Neural cell (in vitro differentiated cells): ENCODE results near the gene GPS1. TPM values are rescaled to one million over a fixed set of nuclear protein-coding genes. Genes with fewer than 3 reads are reported as not detected.
A peak's percentile ranks its signal among the peaks of the same experiment; 100 is the strongest.

ENCODE experiments used
- H2AFZ ChIP-seq: fragments of 200-600, 300-800 bp; sonication (generic), shearing (Covaris generic); 2 replicates; pipeline ENCODE4 v1.6.0; 2014; ENCODE audit warnings: low read depth, mild to moderate bottlenecking, antibody characterized with exemption, low read length, moderate library complexity
- H3F3A ChIP-seq: fragments of 200-600 bp; shearing (Covaris generic); 2 replicates; pipeline ENCODE4 v1.6.1; 2016; ENCODE audit warnings: mild to moderate bottlenecking, moderate library complexity, mixed read lengths, antibody characterized with exemption, low read length; ENCODE audit not compliant: insufficient read depth, poor library complexity, severe bottlenecking
- H3K27ac ChIP-seq: fragments of 200-600, 300-800 bp; sonication (generic), shearing (Covaris generic); 2 replicates; pipeline ENCODE4 v1.5.1; 2014; ENCODE audit warnings: mild to moderate bottlenecking, low read length, moderate library complexity
- H3K27me3 ChIP-seq: fragments of 300-800, 200-600 bp; sonication (generic), shearing (Covaris generic); 2 replicates; pipeline ENCODE4 v1.6.0; 2014; ENCODE audit warnings: mild to moderate bottlenecking, low read depth, low read length, moderate library complexity; ENCODE audit not compliant: insufficient read depth
- H3K36me3 ChIP-seq: fragments of 300-800, 200-600 bp; sonication (generic), shearing (Covaris generic); 2 replicates; pipeline ENCODE4 v1.5.1; 2014; ENCODE audit warnings: mild to moderate bottlenecking, antibody characterized with exemption, low read length, moderate library complexity; ENCODE audit not compliant: insufficient read depth
- H3K4me2 ChIP-seq: fragments of 300-800, 200-600 bp; sonication (generic), shearing (Covaris generic); 2 replicates; pipeline ENCODE4 v1.6.0; 2014; ENCODE audit warnings: mild to moderate bottlenecking, low read length
- H3K4me3 ChIP-seq: fragments of 300-800, 200-600 bp; sonication (generic), shearing (Covaris generic); 2 replicates; pipeline ENCODE4 v1.5.1; 2014; ENCODE audit warnings: mild to moderate bottlenecking, low read length, moderate library complexity
- H3K79me2 ChIP-seq: fragments of 200-600 bp; shearing (Covaris generic); replicated peaks from 2 replicates; pipeline ENCODE4 v1.6.0; 2014; ENCODE audit warnings: mild to moderate bottlenecking, low read length, moderate library complexity; ENCODE audit not compliant: insufficient read depth
- H3K9ac ChIP-seq: fragments of 300-800, 200-600 bp; sonication (generic), shearing (Covaris generic); 2 replicates; pipeline ENCODE4 v1.6.1; 2016; ENCODE audit warnings: mild to moderate bottlenecking, low read length, mixed read lengths
- H3K9me2 ChIP-seq: fragments of 200-600 bp; shearing (Covaris generic); 2 replicates; pipeline ENCODE4 v1.6.1; 2016; ENCODE audit warnings: mild to moderate bottlenecking, low read length, mixed read lengths; ENCODE audit not compliant: insufficient read depth
- H3K9me3 ChIP-seq: fragments of 200-600, 300-800 bp; sonication (generic), shearing (Covaris generic); 2 replicates; pipeline ENCODE4 v1.6.1; 2016; ENCODE audit warnings: mild to moderate bottlenecking, mixed run types, low read length, moderate library complexity, mixed read lengths
- H4K20me1 ChIP-seq: fragments of 200-600 bp; shearing (Covaris generic); 2 replicates; pipeline ENCODE4 v1.6.1; 2016; ENCODE audit warnings: mild to moderate bottlenecking, mixed run types; ENCODE audit not compliant: insufficient read depth
- EP300 ChIP-seq: fragments of 450-650 bp; conservative IDR thresholded peaks from 2 replicates; pipeline ENCODE4 v1.6.1; 2014; ENCODE audit warnings: antibody characterized with exemption, mild to moderate bottlenecking, moderate library complexity; ENCODE audit not compliant: poor library complexity, severe bottlenecking
- EZH2 ChIP-seq: fragments of 200-600, 300-800 bp; shearing (Covaris generic), sonication (generic); IDR thresholded peaks from 2 replicates; pipeline ENCODE4 v1.6.1; 2014; ENCODE audit warnings: antibody characterized with exemption, low read length, borderline replicate concordance, mild to moderate bottlenecking; ENCODE audit not compliant: insufficient read depth, poor library complexity, severe bottlenecking
- MXI1 ChIP-seq: fragments of 450-650 bp; conservative IDR thresholded peaks from 2 replicates; pipeline ENCODE4 v1.6.1; 2014; ENCODE audit warnings: antibody characterized with exemption, mild to moderate bottlenecking; ENCODE audit not compliant: poor library complexity, severe bottlenecking
- POLR2AphosphoS5 ChIP-seq: IDR thresholded peaks from 2 replicates; pipeline ENCODE4 v1.6.1; 2012
- RAD21 ChIP-seq: fragments of 450-650 bp; conservative IDR thresholded peaks from 2 replicates; pipeline ENCODE4 v1.6.1; 2014; ENCODE audit warnings: antibody characterized with exemption, mild to moderate bottlenecking, moderate library complexity
- SMC3 ChIP-seq: fragments of 450-650 bp; conservative IDR thresholded peaks from 2 replicates; pipeline ENCODE4 v1.6.1; 2014; ENCODE audit warnings: antibody characterized with exemption, mild to moderate bottlenecking, moderate library complexity; ENCODE audit not compliant: poor library complexity
- TAF1 ChIP-seq: IDR thresholded peaks from 2 replicates; pipeline ENCODE4 v1.6.1; 2012; ENCODE audit warnings: low read depth
- polyA plus RNA-seq: library from polyadenylated mRNA; depleted of rRNA; stranded (reverse); fragments of >200 nt; gene quantifications from 2 replicates; pipeline ENCODE4 v1.2.3, GENCODE V29; 2014
- TF ChIP-seq, protein P1 (sequence below): fragments of 450-650 bp; IDR thresholded peaks from 2 replicates; pipeline ENCODE4 v1.5.1; 2014; ENCODE audit warnings: antibody characterized with exemption, mild to moderate bottlenecking, moderate library complexity; ENCODE audit not compliant: poor library complexity, severe bottlenecking
- TF ChIP-seq, protein P2 (sequence below): IDR thresholded peaks from 2 replicates; pipeline ENCODE4 v1.6.1; 2012; ENCODE audit warnings: borderline replicate concordance

The GPS1 gene
- polyA plus RNA-seq, 1 donor from 2014 or later, result 170 TPM

DNA sequence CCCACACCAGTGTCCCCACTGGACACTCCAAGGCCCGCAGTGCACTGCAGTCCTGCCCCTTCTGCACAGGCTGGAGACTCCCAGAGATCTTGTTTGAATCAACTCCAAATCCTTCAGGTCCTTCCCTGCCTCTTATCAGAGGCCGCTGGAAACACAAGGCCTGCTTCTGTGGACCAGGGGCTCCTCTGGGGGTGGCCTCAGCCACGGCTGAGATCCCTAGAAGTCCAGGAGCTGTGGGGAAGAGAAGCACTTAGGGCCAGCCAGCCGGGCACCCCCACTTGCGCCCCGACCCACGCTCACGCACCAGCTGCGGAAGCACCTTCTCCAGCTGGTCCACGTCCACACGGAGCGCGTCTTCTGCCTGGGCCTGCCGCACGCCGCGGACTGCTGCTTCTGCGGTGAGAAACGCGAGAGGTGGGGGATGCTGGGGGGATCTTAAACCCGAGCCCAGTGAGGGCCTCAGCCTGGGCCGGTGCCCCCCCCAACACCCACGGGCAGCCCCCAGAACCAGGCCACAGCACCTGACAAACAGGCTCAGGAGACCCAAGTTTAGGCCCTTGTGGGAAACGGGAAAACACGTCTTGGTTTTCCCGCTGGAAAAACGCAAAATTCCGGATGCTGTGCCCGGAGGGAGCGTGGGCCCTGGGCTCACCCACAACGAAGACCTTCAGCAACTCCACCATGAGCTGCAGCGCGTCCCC is 32.6 kb upstream of the GPS1 start:
- no peaks in the 10 kb centered on the region for H3K9me2 ChIP-seq
- H3K36me3 ChIP-seq, result no peaks in the 10 kb centered on the region
- H4K20me1 ChIP-seq, result no peaks in the 10 kb centered on the region
- peaks cover 11% of the 10 kb centered on the region for H3K79me2 ChIP-seq
- TF ChIP-seq EZH2 (no peak), SMC3 (no peak), POLR2AphosphoS5 (no peak), TAF1 (no peak), RAD21 (no peak)
- TF ChIP-seq, protein P1, sequence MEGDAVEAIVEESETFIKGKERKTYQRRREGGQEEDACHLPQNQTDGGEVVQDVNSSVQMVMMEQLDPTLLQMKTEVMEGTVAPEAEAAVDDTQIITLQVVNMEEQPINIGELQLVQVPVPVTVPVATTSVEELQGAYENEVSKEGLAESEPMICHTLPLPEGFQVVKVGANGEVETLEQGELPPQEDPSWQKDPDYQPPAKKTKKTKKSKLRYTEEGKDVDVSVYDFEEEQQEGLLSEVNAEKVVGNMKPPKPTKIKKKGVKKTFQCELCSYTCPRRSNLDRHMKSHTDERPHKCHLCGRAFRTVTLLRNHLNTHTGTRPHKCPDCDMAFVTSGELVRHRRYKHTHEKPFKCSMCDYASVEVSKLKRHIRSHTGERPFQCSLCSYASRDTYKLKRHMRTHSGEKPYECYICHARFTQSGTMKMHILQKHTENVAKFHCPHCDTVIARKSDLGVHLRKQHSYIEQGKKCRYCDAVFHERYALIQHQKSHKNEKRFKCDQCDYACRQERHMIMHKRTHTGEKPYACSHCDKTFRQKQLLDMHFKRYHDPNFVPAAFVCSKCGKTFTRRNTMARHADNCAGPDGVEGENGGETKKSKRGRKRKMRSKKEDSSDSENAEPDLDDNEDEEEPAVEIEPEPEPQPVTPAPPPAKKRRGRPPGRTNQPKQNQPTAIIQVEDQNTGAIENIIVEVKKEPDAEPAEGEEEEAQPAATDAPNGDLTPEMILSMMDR, result no peak
- no peak overlapping the region for H3K4me3 ChIP-seq
- no peak overlapping the region for H3K27ac ChIP-seq
- H3K9me3 ChIP-seq, result no peaks in the 10 kb centered on the region
- H2AFZ ChIP-seq, result no peak overlapping the region
- H3K4me2 ChIP-seq, result no peak overlapping the region
- no peaks in the 10 kb centered on the region for H3F3A ChIP-seq
- no peaks in the 10 kb centered on the region for H3K27me3 ChIP-seq
- H3K9ac ChIP-seq, result no peak overlapping the region

DNA sequence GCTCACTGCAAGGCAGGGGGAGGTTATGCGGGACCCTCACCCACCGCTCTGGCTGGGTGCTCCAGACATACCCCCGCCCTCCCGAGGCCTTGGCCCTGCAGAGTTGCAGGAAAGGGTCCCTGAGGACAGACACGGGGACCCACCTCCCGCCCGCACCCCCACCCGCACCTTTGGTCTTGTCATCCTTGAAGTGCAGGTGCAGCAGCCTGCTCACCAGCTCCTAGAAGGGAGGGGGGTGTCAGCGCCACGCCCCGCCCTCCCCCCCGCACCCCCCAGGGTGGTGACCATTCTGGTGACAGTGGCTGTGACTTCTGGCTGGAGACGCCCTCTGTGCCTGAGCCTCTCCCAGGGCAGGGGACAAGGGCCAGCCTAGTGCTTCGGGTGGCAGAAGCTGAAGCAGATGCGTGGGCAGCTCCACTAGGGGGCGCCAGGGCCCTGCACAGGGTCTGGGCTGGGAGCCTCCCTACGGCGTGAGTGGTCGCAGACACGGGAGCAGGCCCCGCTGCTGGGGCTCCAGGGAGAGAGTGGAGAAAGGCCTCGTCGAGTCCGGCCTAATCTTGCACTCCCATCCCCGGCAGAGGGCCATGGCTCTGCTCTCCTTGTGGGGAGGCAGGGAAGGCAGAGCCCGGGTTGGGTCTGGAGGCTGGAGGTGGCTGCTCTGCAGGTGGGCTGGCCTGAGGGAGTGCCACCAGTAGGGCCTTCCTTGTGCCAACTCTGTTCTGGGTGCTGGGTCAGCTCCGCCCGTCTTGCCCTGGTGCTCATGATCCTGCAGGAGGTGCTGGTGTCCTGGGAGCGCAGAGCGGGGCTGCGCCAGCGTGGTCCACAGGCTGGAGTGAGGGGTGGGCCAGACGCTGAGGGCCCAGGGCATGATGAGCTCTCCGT is 31.8 kb upstream of the GPS1 start:
- Histone ChIP-seq H3K4me2 (no peak overlapping the region), H3K79me2 (peaks cover 11% of the 10 kb centered on the region), H4K20me1 (no peaks in the 10 kb centered on the region), H3K9me2 (no peaks in the 10 kb centered on the region), H3K9me3 (no peaks in the 10 kb centered on the region), H2AFZ (no peak overlapping the region), H3K36me3 (no peaks in the 10 kb centered on the region), H3F3A (no peaks in the 10 kb centered on the region), H3K4me3 (no peak overlapping the region), H3K27me3 (no peaks in the 10 kb centered on the region), H3K27ac (no peak overlapping the region), H3K9ac (no peak overlapping the region)
- TF ChIP-seq, protein P1, result peak; percentile 52
- no peak for TF ChIP-seq MXI1

DNA sequence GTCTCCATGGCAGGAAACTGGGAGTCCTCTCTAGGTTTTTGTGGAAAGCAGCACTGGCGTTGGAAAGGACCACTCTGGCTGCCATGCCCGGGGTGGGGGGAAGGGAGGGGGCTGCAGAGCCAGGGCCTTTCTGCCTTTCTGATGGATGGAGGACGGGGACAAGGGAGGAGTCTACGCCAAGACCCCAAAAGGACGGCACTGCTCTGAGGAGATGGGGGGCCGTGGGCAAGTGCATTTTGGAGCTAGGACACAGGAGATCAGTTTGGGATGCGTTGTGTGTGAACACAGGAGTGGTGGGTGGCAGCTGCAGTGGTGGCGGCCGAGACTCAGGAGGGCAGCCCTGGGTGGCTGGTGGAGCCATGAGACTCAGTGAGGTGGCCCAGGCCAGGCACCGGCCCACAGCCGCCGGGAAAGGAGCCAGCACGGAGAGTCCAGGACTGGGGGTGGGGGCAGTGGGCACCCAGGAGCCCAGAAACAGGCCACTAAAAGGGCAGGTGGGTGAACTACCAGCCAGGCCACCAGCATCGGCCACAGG is 31.1 kb upstream of the GPS1 start:
- no peaks in the 10 kb centered on the region for H3K27me3 ChIP-seq
- peak overlapping the region; percentile 96 for H3K4me3 ChIP-seq
- H3K79me2 ChIP-seq, result peaks cover 11% of the 10 kb centered on the region
- H3K27ac ChIP-seq, result no peak overlapping the region
- H3F3A ChIP-seq, result no peaks in the 10 kb centered on the region
- TF ChIP-seq, protein P1, result no peak
- TF ChIP-seq EP300, result no peak
- TF ChIP-seq MXI1, result no peak
- no peak for TF ChIP-seq POLR2AphosphoS5
- no peak for TF ChIP-seq SMC3
- TF ChIP-seq RAD21, result no peak
- TF ChIP-seq, protein P2, sequence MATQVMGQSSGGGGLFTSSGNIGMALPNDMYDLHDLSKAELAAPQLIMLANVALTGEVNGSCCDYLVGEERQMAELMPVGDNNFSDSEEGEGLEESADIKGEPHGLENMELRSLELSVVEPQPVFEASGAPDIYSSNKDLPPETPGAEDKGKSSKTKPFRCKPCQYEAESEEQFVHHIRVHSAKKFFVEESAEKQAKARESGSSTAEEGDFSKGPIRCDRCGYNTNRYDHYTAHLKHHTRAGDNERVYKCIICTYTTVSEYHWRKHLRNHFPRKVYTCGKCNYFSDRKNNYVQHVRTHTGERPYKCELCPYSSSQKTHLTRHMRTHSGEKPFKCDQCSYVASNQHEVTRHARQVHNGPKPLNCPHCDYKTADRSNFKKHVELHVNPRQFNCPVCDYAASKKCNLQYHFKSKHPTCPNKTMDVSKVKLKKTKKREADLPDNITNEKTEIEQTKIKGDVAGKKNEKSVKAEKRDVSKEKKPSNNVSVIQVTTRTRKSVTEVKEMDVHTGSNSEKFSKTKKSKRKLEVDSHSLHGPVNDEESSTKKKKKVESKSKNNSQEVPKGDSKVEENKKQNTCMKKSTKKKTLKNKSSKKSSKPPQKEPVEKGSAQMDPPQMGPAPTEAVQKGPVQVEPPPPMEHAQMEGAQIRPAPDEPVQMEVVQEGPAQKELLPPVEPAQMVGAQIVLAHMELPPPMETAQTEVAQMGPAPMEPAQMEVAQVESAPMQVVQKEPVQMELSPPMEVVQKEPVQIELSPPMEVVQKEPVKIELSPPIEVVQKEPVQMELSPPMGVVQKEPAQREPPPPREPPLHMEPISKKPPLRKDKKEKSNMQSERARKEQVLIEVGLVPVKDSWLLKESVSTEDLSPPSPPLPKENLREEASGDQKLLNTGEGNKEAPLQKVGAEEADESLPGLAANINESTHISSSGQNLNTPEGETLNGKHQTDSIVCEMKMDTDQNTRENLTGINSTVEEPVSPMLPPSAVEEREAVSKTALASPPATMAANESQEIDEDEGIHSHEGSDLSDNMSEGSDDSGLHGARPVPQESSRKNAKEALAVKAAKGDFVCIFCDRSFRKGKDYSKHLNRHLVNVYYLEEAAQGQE, result no peak
- no peak for TF ChIP-seq TAF1
- no peak for TF ChIP-seq EZH2
- no peaks in the 10 kb centered on the region for H4K20me1 ChIP-seq
- H3K9me2 ChIP-seq, result no peaks in the 10 kb centered on the region
- H3K9me3 ChIP-seq, result no peaks in the 10 kb centered on the region
- no peaks in the 10 kb centered on the region for H3K36me3 ChIP-seq
- H3K4me2 ChIP-seq, result no peak overlapping the region
- H3K9ac ChIP-seq, result no peak overlapping the region
- no peak overlapping the region for H2AFZ ChIP-seq
